Activated CD8-positive, alpha-beta memory T cell treated with anti-CD3 and anti-CD28 coated beads, Interleukin-2, amount 50 U/mL, for 24 hours (primary cell): ENCODE measurements around the gene UMOD.

Source experiments
- DNase-seq: peaks from one replicate; pipeline ENCODE4 v3.0.0-alpha.2; 2020; ENCODE audit errors: extremely low read depth

The UMOD gene

DNA sequence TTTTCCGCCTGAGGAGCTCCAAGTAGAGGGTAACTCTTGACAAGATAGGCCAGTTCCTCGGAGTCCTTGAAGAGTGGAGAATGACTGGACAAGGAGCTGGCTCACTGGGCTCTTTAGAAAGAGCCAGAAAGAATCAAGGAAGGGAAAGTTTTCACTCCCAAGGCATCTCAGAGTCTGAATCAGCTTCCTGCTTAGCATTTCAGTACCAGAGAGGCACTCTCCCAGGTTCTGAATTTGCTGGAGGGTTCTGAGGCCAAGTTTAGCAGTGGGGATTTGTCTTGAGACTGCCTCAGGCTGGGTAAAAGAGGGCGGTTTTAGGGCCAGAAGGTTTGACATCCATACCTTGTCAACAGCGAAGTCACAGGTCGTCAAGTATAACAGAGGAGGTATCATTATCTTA, 50.7 kb downstream of the UMOD start:
- DNase-seq: no peak

DNA sequence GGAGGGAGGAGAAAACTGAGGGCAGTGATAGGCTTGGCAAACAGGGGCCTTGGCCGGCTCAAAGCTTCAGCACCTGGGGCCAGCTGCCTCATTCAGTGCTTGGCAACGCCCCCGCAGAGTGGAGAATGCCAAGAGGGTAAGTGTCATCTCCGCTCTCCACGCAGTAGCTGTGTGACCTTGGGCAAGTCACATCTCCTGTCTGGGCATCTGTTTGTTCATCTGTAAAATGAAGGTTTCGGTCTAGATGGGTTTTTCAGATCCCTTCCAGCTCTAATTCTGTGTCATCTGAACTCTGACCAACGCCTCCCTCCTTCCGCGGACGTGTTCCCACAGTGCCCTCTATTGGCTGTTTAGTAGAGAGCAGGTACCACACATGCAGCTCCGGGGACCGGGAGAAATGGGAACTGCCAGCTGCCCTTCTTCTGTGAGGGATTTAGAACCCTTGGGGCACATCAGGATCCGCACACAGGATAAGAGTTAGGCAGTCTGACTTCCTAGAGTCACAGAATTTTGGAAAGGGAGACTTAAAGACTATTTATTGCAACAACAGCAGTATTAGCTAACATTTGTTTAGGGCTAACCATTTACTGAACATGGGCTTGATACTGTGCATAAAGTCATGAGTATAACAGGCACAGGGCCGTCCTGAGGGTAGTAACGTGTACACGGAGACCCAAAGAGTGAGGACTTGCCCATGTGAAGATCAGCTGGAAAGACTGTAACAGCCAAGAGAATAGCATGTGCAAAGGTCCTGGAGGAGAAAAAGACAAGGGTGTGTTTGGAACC, 52.0 kb downstream of the UMOD start:
- no peak for DNase-seq

GRCh38 chr16:20298452-20298851, 54.1 kb downstream of the UMOD start:
- no peak for DNase-seq

GRCh38 chr16:20291208-20292206, 61.0 kb downstream of the UMOD start:
- DNase-seq: no peak

DNA sequence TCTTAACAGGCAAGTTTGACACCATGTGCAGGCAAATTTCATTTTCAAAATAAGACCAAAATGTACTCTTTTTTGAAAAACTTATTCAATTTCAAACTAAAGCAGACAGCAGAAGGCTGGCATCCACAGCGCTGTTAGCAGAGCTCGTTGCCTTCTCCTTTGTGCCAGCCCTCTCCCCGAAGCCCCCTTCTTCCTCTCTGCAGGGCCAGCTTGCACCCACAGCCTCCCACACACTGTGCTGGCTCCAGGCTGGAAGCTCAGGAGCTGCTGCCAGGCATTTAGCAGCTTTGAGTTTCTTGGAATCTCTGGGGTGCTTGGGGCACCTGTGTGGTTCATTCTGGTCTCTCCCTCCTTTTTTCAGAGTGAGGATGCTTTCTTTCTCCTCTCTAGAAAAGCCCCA, 62.9 kb downstream of the UMOD start:
- DNase-seq: no peak

GRCh38 chr16:20285993-20286499, 66.5 kb downstream of the UMOD start:
- no peak for DNase-seq
